B cell (primary cell): Measurements from ENCODE around the gene DPEP2. TPM values are rescaled to one million over a fixed set of nuclear protein-coding genes. Genes with fewer than 3 reads are reported as not detected.

Source experiments
- ATAC-seq: fragments of 200-7000 bp; cut with Tn5 transposase; one replicate; pipeline ENCODE4 v1.10.0; 2021; ENCODE audit warnings: low read depth, mild to moderate bottlenecking, moderate number of reproducible peaks, moderate library complexity
- CTCF ChIA-PET: fragments of 350-600 bp; sonication (Branson Sonifier 250); formaldehyde crosslinking; loops from one replicate; lab custom pipeline; 2021; ENCODE audit warnings: antibody characterized with exemption, inconsistent platforms; lab: Charles Lee
- POLR2A ChIA-PET: fragments of 350-600 bp; sonication (Branson Sonifier 250); formaldehyde crosslinking; loops from one replicate; lab custom pipeline; 2021; ENCODE audit warnings: antibody characterized with exemption; lab: Charles Lee
- DNase-seq: peaks from one replicate; pipeline ENCODE4 v3.0.0; 2013
- H2AFZ ChIP-seq: 2 replicates; pipeline ENCODE4 v1.6.1; 2012; ENCODE audit warnings: mild to moderate bottlenecking, low read depth, low read length; ENCODE audit not compliant: insufficient read depth, poor library complexity, severe bottlenecking
- H3K27ac ChIP-seq, 2 donors: 1 replicate in 1 of 2; 2 replicates in 1 of 2; pipeline ENCODE4 v1.5.1; 2012 to 2013; ENCODE audit warnings: low read length in 2 of 2, mild to moderate bottlenecking in 2 of 2, moderate library complexity in 1 of 2
- H3K27me3 ChIP-seq, 4 experiments: fragments of 200-600 bp in 1 of 4; sonication (generic) in 1 of 4; replicated peaks in 1 of 4; 1 replicate in 2 of 4; 2 replicates in 2 of 4; pipeline versions ENCODE4 v1.6.1 to v1.7.0; 2013 to 2016; ENCODE audit warnings: low read length in 3 of 4, mild to moderate bottlenecking in 2 of 4, mixed read lengths in 1 of 4, moderate library complexity in 1 of 4; ENCODE audit not compliant: insufficient read depth in 4 of 4, control insufficient read depth in 3 of 4; ENCODE audit errors: control extremely low read depth in 1 of 4
- H3K36me3 ChIP-seq, 2 experiments: replicated peaks in 1 of 2; 1 replicate in 1 of 2; 2 replicates in 1 of 2; pipeline versions ENCODE4 v1.6.1 to v1.7.1; 2013; ENCODE audit warnings: low read length in 1 of 2; ENCODE audit not compliant: insufficient read depth in 2 of 2, control insufficient read depth in 1 of 2; ENCODE audit errors: control extremely low read depth in 1 of 2, extremely low read depth in 1 of 2
- H3K4me1 ChIP-seq, 2 donors: fragments of 200-600 bp in 1 of 2; sonication (generic) in 1 of 2; 1 replicate in 1 of 2; 2 replicates in 1 of 2; pipeline versions ENCODE4 v1.5.1 to v1.6.1; 2013 to 2017; ENCODE audit warnings: low read length in 2 of 2; ENCODE audit not compliant: control insufficient read depth in 2 of 2, insufficient read depth in 2 of 2
- H3K4me2 ChIP-seq: replicated peaks from 2 replicates; pipeline ENCODE3; 2012; ENCODE audit warnings: mild to moderate bottlenecking, low read depth, low read length; ENCODE audit not compliant: poor library complexity, severe bottlenecking
- H3K4me3 ChIP-seq, 5 experiments: fragments of 200-600 bp in 1 of 5; sonication (generic) in 1 of 5; 1 replicate in 3 of 5; 2 replicates in 2 of 5; pipeline versions ENCODE4 v1.5.1 to v1.7.0; 2011 to 2016; ENCODE audit warnings: low read length in 4 of 5, mild to moderate bottlenecking in 4 of 5, low read depth in 2 of 5, control low read depth in 1 of 5, moderate library complexity in 1 of 5; ENCODE audit not compliant: insufficient read depth in 1 of 5; ENCODE audit errors: control extremely low read depth in 1 of 5, extremely low read depth in 1 of 5
- H3K79me2 ChIP-seq: fragments of 200-600 bp; sonication (generic); one replicate; pipeline ENCODE4 v1.6.0; 2016; ENCODE audit warnings: low read length; ENCODE audit not compliant: control insufficient read depth, insufficient read depth
- H3K9ac ChIP-seq: fragments of 200-600 bp; sonication (generic); 2 replicates; pipeline ENCODE4 v1.6.1; 2017; ENCODE audit warnings: mild to moderate bottlenecking, low read length, moderate library complexity
- H3K9me3 ChIP-seq, 3 donors: one replicate each; pipeline versions ENCODE4 v1.6.1 to v1.7.1; 2013; ENCODE audit warnings: low read length in 2 of 3; ENCODE audit not compliant: control insufficient read depth in 2 of 3, insufficient read depth in 1 of 3; ENCODE audit errors: control extremely low read depth in 1 of 3
- H4K20me1 ChIP-seq: 2 replicates; pipeline ENCODE4 v1.6.0; 2012; ENCODE audit warnings: mild to moderate bottlenecking, low read length; ENCODE audit not compliant: insufficient read depth, control insufficient read depth, poor library complexity, severe bottlenecking
- H3K27ac Mint-ChIP-seq: one replicate; pipeline ENCODE4 v1.8.0; 2021; ENCODE audit warnings: mixed read lengths
- H3K27me3 Mint-ChIP-seq: one replicate; pipeline ENCODE4 v1.8.0; 2021; ENCODE audit warnings: mixed read lengths
- H3K4me1 Mint-ChIP-seq: one replicate; pipeline ENCODE4 v1.8.0; 2021; ENCODE audit warnings: mixed read lengths
- H3K4me3 Mint-ChIP-seq: one replicate; pipeline ENCODE4 v1.8.0; 2021; ENCODE audit warnings: mixed read lengths
- H3K9me3 Mint-ChIP-seq: one replicate; pipeline ENCODE4 v1.8.0; 2022; ENCODE audit warnings: mixed read lengths; ENCODE audit not compliant: insufficient read depth
- CTCF ChIP-seq: fragments of 200-600 bp; IDR thresholded peaks from one replicate; pipeline ENCODE4 v1.8.0; 2022; ENCODE audit warnings: antibody characterized with exemption, mild to moderate bottlenecking
- EZH2 ChIP-seq: IDR thresholded peaks from 2 replicates; pipeline ENCODE4 v1.6.1; 2012; ENCODE audit warnings: borderline replicate concordance, low read depth, mild to moderate bottlenecking, moderate library complexity, low read length; ENCODE audit not compliant: insufficient read depth, poor library complexity, severe bottlenecking
- WGBS: methylation state at CpG from one replicate; pipeline ENCODE4 v1.1.5; 2013; ENCODE audit warnings: missing lambda C conversion rate; ENCODE audit not compliant: insufficient coverage; 5-methylcytosine and 5-hydroxymethylcytosine counted together
- intact Hi-C: fragments of 100-400 bp; cut with micrococcal nuclease; formaldehyde crosslinking; loops from one replicate; pipeline ENCODE4 v1.10.0; 2022
- polyA plus RNA-seq: library from polyadenylated mRNA; depleted of rRNA; stranded (reverse); fragments of >200 nt; gene quantifications from 2 replicates; pipeline ENCODE4 v1.2.3, GENCODE V29; 2012
- total RNA-seq, 2 donors: library from RNA; stranded (reverse); fragments of 120-200 nt in 1 of 2; gene quantifications; 1 replicate in 1 of 2; 2 replicates in 1 of 2; pipeline versions ENCODE4 v1.2.3 to v1.2.4, GENCODE V29; 2013 to 2022

DPEP2 gene
- total and polyA plus RNA-seq, 2 donors (not counting 1 experiment from before 2014, with no cell fraction given): 123 to 150 TPM

- Histone ChIP-seq H4K20me1 (peaks cover 1% of the 10 kb centered on the region), H3K4me3 (no peak overlapping the region), H3K79me2 (peaks cover 20% of the 10 kb centered on the region), H3K27ac (no peak overlapping the region), H2AFZ (no peak overlapping the region), H3K27me3 (no peaks in the 10 kb centered on the region), H3K36me3 (peaks cover 0 to 27% of the 10 kb centered on the region in 2 experiments), H3K4me2 (no peak overlapping the region), H3K9ac (no peak overlapping the region), H3K9me3 (no peaks in the 10 kb centered on the region), H3K4me1 (no peaks in the 10 kb centered on the region)
- Mint-ChIP-seq H3K9me3 (no peaks in the 10 kb centered on the region), H3K27ac (no peak overlapping the region), H3K4me1 (peaks cover under 1% of the 10 kb centered on the region), H3K4me3 (no peak overlapping the region), H3K27me3 (no peaks in the 10 kb centered on the region)
- no peak for ATAC-seq
- TF ChIP-seq CTCF (no peak), EZH2 (no peak)
- DNase-seq: no peak
- POLR2A ChIA-PET: no interaction called here
- CTCF ChIA-PET: interaction anchor here (1.3 to 2.5 kb wide), 2 partner anchors 20 to 285 kb away, joined by 3 to 5 read pairs; no protein-coding TSS in a partner anchor
- 97% methylated on average over 13 of the region's 13 CpGs for WGBS
- intact Hi-C loops: loop anchor here (10.0 kb wide), 1 partner anchor 263 kb away; no protein-coding TSS in a partner anchor
Observed at GRCh38 chr16:67961551-67961957, 37.7 kb downstream of the DPEP2 start.

GRCh38 chr16:67959536-67960329 is 39.6 kb downstream of the DPEP2 start:
- no peaks in the 10 kb centered on the region for H3K9me3 ChIP-seq
- no peaks in the 10 kb centered on the region for H3K27me3 Mint-ChIP-seq
- H3K4me3 Mint-ChIP-seq: no peak overlapping the region
- no peak overlapping the region for H3K27ac Mint-ChIP-seq
- intact Hi-C loops: loop anchor here (10.0 kb wide), 1 partner anchor 265 kb away; no protein-coding TSS in a partner anchor
- no peaks in the 10 kb centered on the region for H3K9me3 Mint-ChIP-seq
- ATAC-seq (no peak), DNase-seq (no peak)
- no peaks in the 10 kb centered on the region for H3K4me1 Mint-ChIP-seq
- H3K79me2 ChIP-seq: peaks cover 18% of the 10 kb centered on the region
- H3K9ac ChIP-seq: no peak overlapping the region
- no peaks in the 10 kb centered on the region for H3K4me1 ChIP-seq
- H3K27ac ChIP-seq: no peak overlapping the region
- H3K27me3 ChIP-seq: no peaks in the 10 kb centered on the region
- H3K4me3 ChIP-seq: no peak overlapping the region
- H3K36me3 ChIP-seq: peaks cover 0 to 27% of the 10 kb centered on the region in 2 experiments
- ChIA-PET CTCF (interaction anchor here (1.5 to 2.5 kb wide), 2 partner anchors 18 to 31 kb away, joined by 5 read pairs; no protein-coding TSS in a partner anchor), POLR2A (no interaction called here)
- no peak overlapping the region for H2AFZ ChIP-seq
- WGBS: 97% methylated on average over 9 of the region's 11 CpGs
- no peak overlapping the region for H3K4me2 ChIP-seq
- no peaks in the 10 kb centered on the region for H4K20me1 ChIP-seq
- TF ChIP-seq EZH2 (no peak), CTCF (no peak)
